ENCODE results near the gene TNRC6B.
"Not testable (repeated sequence)": the region's sequence is repeated elsewhere in the genome, so short reads cannot be mapped to it uniquely, and the experiment has no call there.

TNRC6B gene

GRCh38 chr22:40213478-40213877 lies 35.8 kb downstream of the TNRC6B start:
- no peak for DNase-seq (ENCODE audit: low read depth, low spot score)

GRCh38 chr22:40215266-40215665 lies 37.5 kb downstream of the TNRC6B start:
- no peak for DNase-seq (ENCODE audit: low read depth, low spot score)

GRCh38 chr22:40216041-40216756 lies 38.5 kb downstream of the TNRC6B start:
- no peak for DNase-seq (ENCODE audit: low read depth, low spot score)

- DNase-seq (ENCODE audit: low read depth, low spot score): no peak
Measured at GRCh38 chr22:40218152-40218551, 40.4 kb downstream of the TNRC6B start.

GRCh38 chr22:40218723-40219294 lies 41.1 kb downstream of the TNRC6B start:
- no peak for DNase-seq (ENCODE audit: low read depth, low spot score)

GRCh38 chr22:40220316-40221054 lies 42.8 kb downstream of the TNRC6B start:
- DNase-seq (ENCODE audit: low read depth, low spot score): no peak

GRCh38 chr22:40221055-40221414 lies 43.3 kb downstream of the TNRC6B start:
- DNase-seq (ENCODE audit: low read depth, low spot score): no peak

GRCh38 chr22:40222979-40223378 lies 45.3 kb downstream of the TNRC6B start:
- DNase-seq (ENCODE audit: low read depth, low spot score): not testable (repeated sequence)

GRCh38 chr22:40224702-40225101 lies 47.0 kb downstream of the TNRC6B start:
- peak; percentile 21 for DNase-seq (ENCODE audit: low read depth, low spot score)

- DNase-seq (ENCODE audit: low read depth, low spot score): no peak
Measured at GRCh38 chr22:40226620-40227019, 48.9 kb downstream of the TNRC6B start.

GRCh38 chr22:40231618-40232313 lies 54.0 kb downstream of the TNRC6B start:
- DNase-seq (ENCODE audit: low read depth, low spot score): no peak

GRCh38 chr22:40232624-40233023 lies 54.9 kb downstream of the TNRC6B start:
- no peak for DNase-seq (ENCODE audit: low read depth, low spot score)

- DNase-seq (ENCODE audit: low read depth, low spot score): no peak
Measured at GRCh38 chr22:40233886-40234285, 56.2 kb downstream of the TNRC6B start.

- DNase-seq (ENCODE audit: low read depth, low spot score): no peak
Measured at GRCh38 chr22:40234658-40235057, 56.9 kb downstream of the TNRC6B start.

GRCh38 chr22:40235308-40235707 lies 57.6 kb downstream of the TNRC6B start:
- DNase-seq (ENCODE audit: low read depth, low spot score): no peak

GRCh38 chr22:40236131-40236665 lies 58.5 kb downstream of the TNRC6B start:
- DNase-seq (ENCODE audit: low read depth, low spot score): no peak

- DNase-seq (ENCODE audit: low read depth, low spot score): no peak
Measured at GRCh38 chr22:40237241-40237640, 59.5 kb downstream of the TNRC6B start.

- DNase-seq (ENCODE audit: low read depth, low spot score): no peak
Measured at GRCh38 chr22:40237788-40238424, 60.2 kb downstream of the TNRC6B start.

GRCh38 chr22:40238425-40239344 lies 61.0 kb downstream of the TNRC6B start:
- DNase-seq (ENCODE audit: low read depth, low spot score): no peak

- no peak for DNase-seq (ENCODE audit: low read depth, low spot score)
Measured at GRCh38 chr22:40239345-40239683, 61.6 kb downstream of the TNRC6B start.

GRCh38 chr22:40240160-40240559 lies 62.4 kb downstream of the TNRC6B start:
- DNase-seq (ENCODE audit: low read depth, low spot score): no peak

All from activated naive CD8-positive, alpha-beta T cell treated with anti-CD3 and anti-CD28 coated beads, Interleukin-2, amount 50 U/mL, for 16 hours (primary cell).